Stimulated activated CD4-positive, alpha-beta T cell treated with anti-CD3 and anti-CD28 coated beads, Interleukin-12 subunit alpha, Interleukin-12 subunit beta, amount 100 ng/mL, for 24 hours (primary cell): ENCODE results near the gene MED4.

Source experiments
- DNase-seq, 2 experiments: peaks; one replicate each; pipeline ENCODE4 v3.0.0-alpha.2; 2020; ENCODE audit warnings: low read depth in 2 of 2

Gene MED4, protein sequence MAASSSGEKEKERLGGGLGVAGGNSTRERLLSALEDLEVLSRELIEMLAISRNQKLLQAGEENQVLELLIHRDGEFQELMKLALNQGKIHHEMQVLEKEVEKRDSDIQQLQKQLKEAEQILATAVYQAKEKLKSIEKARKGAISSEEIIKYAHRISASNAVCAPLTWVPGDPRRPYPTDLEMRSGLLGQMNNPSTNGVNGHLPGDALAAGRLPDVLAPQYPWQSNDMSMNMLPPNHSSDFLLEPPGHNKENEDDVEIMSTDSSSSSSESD

DNA sequence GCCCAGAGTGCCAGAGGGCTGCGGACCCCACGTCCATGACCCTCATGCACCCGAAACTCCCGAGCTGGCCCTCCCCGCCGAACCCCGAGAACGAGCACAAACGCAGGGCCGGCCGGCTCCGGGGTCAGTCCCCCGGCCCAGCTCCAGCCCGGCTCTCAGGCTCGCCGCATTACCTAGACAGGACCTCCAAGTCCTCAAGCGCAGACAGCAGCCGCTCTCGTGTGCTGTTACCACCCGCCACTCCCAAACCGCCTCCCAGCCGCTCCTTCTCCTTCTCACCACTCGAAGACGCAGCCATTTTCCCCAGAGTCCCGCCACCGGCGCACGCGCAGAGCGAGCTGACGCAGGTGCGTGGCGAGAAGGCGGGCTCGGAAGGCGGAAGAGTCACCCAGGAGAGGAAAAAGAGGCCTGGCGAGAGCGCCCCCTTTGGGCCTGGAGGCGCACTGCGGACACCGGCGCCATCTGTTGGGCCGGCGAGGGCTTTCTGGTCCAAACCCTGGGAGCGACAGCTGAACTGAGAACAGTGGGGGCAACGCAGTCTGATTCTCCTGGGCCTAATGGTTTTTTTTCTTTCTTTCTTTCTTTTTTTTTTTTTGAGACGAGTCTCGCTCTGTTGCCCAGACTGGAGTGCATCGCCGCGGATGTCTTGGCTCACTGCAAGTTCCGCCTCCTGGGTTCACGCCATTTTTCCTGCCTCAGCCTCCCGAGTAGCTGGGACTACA lies at the start of gene MED4:
Gene MED4 (minus strand): TSS at position 324 of the 722 bp plus-strand sequence. CDS start 26 bp downstream, at position 298.
- DNase-seq, result peak; percentile 96

DNA sequence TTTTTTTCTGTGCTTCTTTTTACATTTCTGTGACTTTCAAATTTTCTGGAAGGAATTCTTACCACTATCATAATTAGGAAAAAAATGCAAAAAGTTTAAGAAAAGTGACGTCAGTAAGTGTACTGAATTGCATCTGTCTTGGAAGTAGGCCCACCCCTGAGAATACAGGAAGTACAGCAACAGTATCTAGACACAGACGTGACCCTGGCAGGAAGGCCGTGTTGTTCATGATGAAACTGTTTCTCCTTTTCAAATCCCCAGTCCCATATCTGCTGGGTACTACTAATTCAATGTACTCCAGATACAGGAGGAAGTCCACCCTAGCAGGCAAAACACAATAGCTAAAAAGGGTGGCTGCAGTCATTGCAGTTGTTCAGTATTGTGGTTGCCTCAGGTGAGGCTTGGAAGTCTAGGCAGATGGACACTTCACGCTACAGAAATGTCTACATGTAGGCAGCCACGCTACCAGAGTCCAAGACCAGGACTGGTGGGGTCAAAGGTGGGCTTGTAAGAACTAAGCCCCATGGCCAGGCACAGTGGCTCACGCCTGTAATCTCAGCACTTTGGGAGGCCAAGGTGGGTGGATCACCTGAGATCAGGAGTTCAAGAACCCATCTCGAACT lies 49.6 kb upstream of the MED4 start:
- no peak for DNase-seq

DNA sequence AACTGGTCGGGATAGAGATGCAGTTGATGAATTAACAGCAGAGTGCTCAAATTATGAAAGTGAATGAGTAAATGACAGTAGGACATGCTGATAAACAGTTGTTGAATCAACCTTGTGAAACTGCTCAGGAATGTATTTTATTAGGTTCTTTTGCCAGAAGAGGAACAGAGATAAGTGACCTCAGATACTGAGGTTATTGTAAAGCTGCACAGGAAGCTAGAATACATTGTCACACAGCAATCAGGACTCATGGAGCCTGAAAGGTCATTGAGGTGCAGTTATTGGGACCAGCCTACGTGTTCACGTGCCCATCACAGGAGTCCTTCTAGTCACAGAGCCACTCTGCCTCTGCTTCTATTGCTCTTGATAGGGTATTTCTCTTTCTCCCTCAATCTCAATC lies 47.5 kb upstream of the MED4 start:
- no peak for DNase-seq

DNA sequence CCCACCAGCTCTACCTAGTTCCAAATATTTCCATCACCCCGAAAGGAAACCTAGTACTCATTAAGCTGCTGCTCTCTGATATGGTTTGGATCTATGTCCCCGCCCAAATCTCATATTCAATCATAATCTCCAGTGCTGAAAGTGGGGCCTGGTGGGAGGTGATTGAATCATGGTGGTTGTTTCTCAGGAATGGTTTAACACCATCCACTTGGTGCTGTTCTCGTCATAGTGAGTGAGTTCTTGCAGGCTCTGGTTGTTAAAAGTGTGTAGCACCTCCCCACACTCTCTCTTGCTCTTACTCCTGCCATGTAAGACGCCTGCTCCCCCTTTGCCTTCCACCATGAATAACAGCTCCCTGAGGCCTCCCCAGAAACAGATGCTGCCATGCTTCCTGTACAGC lies 43.4 kb upstream of the MED4 start:
- peak in 1 of 2 experiments; percentile 17 for DNase-seq

DNA sequence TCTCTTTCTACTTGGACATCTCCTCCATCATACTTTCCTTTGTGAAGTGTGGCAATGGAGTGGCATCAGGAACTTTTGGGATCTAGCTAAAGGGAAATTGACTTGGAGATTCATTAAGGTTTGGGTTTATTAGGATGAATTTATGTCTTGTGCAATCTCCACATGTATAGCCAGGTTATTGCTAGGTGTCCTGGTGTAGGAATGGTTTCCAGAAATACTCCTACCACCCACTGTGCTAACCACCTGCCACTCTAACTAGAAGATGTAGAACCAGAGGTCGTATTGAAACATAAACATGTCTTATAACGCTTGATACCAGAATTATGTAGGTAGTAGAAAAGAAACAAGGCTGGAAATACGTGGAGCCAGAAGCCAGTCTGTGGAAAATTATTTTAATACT lies 38.1 kb upstream of the MED4 start:
- no peak for DNase-seq

DNA sequence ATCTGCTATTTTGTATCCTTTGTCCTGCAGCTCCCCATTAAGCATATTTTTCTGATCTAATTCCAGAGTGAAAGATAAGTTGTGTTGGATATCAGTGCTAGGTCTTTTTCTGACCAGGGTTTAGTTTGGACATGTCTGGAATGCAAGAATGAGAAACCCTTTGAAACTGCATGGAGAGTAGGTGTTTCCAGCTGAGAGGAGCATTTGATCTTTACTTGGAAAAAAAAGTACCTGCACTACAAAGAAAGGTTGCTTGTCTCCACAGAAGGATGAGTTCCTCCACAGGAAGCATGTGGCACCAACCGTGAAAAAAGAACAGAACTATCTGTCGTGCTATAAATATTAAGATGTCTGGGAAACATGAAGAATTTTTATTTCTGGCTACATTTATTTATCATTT lies 36.6 kb upstream of the MED4 start:
- no peak for DNase-seq

DNA sequence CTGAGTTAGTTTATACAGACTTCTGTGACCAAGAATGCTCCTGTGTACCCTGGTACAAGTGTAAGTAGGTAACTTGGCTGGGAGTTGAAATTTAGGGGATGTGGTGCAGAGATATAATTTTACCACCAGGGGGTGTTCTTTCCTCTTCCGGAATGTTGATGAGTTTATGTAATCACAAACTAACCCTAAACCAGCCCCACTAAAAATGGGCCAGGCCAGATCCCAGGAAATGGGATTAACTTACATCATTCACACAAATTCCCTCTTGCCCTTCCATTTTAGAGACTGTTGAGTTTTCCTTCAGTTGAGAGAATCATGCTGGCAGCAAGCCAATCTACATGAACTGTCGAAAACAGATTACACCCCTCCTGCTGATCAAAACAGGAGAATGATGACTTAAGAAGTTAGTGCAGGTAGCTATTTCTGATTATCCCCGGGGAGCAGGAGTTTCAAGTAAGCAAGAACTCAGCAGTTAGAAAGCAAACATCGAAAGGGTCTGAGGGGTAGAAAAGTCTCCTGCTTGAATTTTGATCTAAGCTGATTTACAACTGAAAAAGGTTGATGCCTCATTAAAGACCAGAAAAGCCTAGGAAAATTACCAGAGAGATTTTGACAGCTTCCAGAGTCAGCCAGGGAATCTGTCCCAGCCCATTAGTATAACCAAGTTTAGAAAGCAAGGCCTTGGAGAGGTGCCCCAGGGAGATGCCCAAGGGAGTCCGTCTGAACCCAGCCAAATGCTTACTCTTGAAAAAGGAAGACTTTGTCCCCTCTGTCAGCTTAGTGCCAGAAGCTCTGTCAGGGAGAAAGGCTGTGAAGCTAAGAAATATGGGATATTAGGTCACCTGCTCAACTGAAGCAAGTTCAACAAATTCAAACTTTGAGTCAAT lies 32.3 kb upstream of the MED4 start:
- peak in 1 of 2 experiments; percentile 1 for DNase-seq

DNA sequence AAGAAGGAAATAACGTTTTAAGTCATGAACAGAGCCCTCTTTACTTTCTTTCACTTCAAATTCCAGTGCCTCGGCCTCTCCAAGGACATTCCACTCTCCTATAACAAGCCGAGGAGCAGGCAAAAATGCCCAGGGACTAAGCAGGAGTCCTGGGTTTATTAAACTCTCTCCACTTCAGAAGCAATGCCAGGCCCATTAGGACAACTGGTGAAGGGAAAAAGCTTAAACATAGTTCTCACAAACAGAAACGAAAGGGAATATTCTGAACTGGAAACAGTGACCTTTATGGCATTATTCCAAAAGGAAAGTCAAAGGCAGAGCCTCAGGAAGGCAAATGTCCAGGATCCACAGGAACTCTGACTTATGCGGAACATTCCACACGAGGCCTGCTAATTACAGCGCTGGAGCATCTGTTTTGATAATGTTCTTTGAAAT lies 30.9 kb upstream of the MED4 start:
- no peak for DNase-seq

DNA sequence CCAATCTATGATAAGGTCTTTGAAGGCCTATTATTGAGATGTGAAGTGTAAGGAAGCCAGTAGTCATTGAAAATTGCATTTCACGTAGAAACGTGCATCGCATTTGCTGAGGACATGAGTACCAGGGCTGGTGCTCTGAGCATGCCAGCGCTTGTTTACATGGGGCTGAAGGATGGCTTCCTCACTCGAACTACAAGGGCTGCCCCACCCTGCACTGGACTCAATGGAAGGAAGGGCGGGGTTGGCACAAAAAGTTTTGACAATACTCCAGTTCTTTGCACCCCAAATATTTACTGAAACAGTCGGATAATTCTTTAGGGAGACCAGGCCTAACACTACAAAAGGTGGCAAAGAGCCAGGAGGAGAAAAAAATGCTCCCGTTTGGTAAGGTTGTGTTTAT lies 28.9 kb upstream of the MED4 start:
- DNase-seq, result no peak

DNA sequence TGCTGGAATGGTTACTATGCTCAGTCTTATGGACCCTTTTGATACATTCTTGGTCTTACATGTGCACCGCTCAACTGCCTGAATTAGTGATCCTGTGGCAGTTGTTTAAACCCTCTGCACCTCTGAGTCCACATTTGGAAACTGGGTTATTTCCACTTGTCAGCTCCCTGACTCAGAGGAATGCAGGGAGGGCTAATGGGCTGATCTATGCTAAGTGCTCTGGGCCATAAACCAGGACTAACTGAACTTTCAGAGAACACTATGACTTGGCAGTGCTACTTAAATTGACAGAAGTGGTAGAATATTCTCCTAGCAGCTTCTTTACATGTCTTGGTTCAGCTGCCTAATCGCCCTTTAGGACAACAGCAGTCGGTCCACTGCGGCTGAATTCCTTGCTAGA lies 26.8 kb upstream of the MED4 start:
- DNase-seq, result no peak

DNA sequence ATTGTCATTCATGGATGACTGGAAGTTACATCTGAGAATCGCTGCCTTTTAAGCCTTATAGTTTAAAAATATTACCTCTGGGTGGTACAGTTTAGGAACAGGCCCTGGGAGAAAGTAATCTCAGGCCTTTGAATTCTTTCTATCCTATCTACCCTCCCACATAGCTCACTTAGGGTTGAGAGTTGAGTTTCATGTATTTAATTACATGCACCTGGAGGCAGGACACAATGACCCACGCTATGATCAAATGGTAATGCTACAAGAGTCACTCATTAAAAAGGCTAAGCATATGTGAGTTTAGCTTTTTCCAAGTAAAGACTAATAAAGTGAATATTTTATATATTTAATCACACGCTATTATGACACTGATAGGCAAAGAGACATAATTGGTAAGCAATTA lies 25.3 kb upstream of the MED4 start:
- no peak for DNase-seq

DNA sequence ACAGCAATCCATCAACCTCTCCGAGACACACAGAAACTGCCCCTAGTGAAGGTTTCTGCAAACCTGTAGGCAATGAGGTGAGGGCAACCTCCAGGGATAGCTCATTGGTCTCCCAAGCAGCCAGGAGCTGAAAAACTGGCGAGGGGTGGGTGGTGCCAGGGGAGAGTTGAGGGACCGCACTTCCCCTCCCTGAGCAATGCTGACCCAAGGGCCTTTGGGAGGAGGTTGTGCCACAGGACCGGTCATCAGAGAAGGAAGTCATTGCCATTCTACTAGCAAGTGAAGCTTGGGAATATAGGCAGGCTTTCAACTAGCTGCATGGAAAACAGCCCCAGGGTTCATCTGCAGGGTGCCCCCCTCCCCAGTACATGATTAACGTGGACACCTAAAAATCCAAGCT lies 23.1 kb upstream of the MED4 start:
- no peak for DNase-seq

DNA sequence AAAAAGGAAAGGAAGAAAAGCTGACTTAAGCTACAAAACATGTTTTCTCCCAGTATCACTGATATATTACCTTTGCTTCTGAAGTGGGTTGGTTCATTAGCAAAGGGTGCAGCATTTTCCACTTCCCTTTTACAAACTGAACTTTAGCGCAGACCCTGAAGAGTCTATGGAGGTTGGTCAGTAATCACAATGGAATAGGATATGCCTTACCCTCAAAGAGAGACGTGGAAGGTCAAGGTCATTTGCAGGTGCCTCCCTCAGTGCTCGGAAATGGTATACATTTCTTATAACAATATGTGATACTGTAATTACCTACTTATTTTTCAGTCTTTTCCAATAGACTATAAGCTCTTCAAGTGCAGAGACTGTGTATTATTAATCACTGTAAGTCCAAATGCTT lies 21.9 kb upstream of the MED4 start:
- DNase-seq, result no peak

DNA sequence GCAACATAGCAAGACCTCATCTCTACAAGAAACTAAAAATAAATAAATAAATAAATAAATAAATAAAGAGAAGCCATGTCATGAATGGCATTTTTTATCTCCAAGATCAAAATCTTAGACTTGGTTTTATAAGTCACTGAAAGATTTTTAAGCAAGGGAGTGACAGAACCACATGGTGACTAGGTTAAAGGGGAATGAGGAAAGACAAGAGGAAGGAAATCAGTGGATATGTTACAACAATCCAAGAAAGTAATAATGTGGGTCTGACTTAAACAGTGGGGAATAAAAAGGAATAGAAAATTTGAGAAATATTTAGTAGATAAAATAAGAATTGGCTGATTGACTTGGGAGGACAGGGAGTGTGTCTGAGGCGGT lies 18.8 kb upstream of the MED4 start:
- no peak for DNase-seq

DNA sequence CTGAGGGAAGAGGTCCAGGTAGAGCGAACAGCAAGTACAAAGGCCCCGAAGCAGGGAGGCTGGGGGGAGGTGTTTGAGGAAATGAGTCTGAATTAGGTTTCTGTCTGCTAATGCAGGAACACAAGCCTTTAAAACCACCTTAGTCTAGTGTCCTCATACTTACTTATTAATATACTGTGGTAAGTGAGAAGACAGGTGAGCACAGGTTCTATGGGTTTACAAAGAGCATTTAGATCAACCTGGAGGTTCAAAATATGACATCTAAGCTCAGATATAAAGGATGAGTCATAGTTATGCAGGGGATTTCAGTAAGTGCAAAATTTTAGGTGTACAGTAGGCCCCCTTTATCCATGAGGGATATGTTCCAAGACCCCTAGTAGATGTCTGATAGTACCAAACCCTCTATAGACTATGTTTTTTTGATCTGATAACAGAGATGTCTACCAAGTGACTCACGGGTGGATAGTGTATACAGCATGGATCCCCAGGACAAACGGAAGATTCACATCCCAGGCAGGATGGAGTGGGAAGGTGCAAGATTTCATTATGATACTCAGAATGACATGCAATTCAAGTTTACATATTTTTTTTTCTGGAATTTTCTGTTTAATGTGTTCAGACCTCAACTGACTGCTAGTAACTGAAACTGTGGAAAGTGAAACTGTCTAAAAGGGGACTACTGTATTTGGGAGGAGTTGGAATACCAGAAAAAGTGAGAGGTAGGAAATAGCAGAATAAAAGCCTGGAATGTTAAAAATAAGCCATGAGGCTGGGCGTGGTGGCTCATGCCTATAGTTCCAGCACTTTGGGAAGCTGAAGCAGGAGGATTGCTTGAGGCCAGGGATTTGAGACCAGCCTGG lies 18.2 kb upstream of the MED4 start:
- DNase-seq, result no peak

DNA sequence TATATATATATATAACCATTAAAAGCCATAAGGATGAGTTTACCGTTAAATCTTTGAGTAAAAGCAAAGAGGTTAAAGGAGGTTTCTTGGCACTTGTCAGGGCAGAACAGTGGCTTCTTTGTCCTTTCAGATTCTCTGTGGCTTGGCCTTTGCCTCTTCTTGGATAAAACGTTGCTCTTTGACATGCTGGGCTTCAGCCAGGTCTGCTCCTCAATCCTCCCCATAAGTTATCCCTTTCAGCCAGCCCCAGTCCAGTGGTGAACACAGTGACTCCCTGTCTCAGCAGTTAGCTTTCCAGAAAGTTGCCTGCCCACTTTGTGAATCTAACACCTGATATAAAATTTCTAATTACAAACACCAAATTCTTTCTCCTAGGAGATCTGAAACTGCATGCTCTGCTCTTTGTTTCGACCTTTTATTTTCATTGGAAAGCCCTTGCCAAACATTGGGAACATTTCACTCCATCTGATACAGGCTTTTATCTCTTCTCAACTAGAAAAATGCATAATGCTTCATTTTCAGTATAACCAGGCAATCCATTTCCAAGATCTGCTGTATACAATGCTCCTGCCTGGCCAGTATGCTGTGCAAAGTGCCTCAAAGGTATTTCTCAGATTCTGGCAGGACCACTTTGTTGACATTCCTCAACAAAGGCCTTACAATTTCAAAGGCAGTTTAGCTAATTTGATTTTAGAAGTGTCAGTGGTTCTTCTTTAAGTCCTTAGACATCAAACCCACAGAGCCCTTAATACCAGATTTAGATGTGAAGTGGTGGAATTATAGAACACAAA lies 16.2 kb upstream of the MED4 start:
- no peak for DNase-seq

DNA sequence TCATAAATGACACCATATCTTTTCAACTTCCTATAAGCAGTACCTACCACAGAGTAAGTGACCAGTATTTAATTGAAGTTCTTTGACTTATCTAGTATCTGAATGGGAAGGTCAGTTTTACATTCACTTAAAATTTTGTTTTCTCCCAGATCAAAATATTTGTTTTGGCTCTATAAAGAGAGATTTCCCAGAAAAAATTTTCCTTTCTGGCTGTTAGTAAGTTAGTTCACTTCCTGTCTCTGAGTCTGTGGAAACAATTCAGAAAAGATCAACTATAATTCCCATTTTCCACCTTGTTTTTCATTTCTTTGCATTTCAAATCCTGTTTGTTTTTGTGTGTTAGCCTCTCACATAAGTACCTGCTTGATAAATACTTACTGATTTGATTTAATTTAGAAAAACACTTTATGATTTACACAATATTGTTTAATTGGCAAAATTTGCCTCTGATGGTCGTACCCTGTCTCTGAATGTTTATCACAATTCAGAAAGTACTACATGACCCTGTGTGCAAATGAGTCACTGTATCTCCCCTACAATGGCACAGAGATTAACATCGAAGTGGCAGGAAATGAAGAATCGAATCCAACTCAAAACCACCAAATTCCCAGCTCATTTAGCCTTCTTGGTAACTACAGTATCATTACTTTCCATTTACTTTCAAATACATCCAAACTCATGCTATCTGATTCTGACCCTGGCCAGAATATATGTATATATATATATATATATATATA lies 15.4 kb upstream of the MED4 start:
- DNase-seq, result no peak

DNA sequence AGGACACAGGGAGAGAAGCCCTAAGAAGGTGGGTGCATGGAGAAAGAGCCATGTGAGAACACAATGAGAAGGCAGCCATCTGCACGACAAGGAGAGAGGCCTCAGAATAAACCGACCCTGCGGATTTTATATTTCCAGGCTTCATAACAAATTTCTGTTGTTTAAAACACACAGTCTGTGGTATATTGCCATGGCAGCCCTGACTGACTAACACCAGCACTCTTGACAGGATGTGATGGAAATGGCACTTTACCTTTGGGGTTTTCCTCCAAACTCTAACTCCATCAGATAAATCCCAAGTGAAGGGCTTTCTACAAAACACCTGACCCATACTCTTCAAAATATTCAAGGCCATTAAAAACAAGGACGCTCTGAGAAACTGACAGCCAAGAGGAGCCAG lies 13.2 kb upstream of the MED4 start:
- DNase-seq, result no peak

DNA sequence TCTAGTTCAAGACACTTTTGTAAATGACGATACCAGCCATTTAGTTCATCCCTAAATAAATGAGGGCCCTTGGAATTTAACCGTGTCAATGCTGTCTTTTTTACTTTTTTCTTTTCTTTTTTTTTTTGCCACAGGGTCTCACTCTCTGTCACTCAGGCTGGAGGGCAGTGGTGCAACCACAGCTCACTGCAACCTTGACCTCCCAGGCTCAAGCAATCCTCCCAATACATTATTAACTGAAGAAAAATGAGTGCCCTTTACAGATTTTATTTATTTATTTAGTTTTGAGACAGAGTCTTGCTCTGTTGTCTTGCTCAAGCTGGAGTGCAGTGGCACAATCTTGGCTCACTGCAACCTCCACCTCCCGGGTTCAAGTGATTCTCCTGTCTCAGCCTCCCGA lies 2.9 kb upstream of the MED4 start:
- DNase-seq, result no peak

DNA sequence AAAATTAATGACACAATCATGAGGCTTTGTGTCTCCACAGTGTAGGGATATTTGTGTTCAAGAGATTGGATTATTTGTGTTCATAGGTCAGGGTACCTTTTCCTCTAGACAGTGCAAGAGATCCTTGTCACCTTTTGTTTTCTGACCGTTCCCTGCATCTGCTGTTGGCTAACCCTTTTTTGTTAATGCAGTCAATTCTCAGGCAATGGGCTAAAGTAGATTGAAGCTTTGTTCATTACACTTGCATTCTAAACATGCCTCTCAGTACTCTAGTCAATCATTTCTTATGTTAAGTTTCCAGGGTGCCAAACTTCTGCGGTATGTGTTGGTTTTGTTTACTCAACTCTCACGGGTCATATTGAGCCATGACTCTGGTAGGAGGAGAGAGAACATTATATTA lies 1.8 kb upstream of the MED4 start:
- no peak for DNase-seq
